GM18498 (cell line): ENCODE data around the gene EDN1.

Experiments used
- ATAC-seq: cut with Tn5 transposase; IDR thresholded peaks from one replicate; pipeline ENCODE4 v1.9.1; 2021; ENCODE audit warnings: mild to moderate bottlenecking, moderate library complexity; ENCODE audit not compliant: unreplicated experiment

EDN1 gene

DNA sequence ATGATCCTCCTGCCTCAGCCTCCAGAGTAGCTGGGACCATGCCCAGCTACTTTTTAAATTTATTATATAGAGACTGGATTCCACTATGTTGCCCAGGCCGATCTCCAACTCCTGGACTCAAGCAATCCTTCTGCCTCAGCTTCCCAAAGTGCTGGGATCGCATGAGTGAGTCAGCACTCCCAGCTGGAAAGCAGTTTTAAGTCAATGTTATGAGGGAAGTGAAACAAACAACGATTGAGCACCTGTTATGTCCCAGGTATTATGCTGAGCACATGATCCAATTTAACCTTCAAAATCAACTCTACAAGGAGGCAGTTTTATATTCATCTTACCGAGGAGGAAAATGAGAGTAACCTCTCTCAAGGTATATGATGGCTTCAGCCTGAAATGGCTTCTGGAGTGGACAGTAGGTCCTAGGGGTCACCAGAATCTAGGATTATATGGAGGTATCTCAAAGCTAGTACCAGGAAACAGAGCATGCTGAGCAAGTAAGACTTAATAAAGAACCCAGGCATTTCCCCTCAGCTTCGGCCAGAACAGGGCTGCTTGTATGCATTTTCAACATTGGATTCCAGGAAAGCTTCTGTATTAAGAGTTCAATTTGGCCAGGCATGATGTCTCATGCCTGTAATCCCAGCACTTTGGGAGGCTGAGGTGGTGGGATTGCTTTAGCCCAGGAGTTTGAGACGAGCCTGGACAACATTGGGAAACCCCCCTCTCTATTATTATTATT lies 55.0 kb downstream of the EDN1 start:
- no peak for ATAC-seq

- no peak for ATAC-seq
These were observed 55.5 kb downstream of the EDN1 start for GRCh38 chr6:12345694-12346058.
